Activated CD8-positive, alpha-beta memory T cell treated with anti-CD3 and anti-CD28 coated beads for 36 hours (primary cell): ENCODE results near the gene APCS. TPM values are rescaled to one million over a fixed set of nuclear protein-coding genes. Genes with fewer than 3 reads are reported as not detected.

ENCODE experiments used
- CTCF ChIA-PET: fragments of 350-600 bp; sonication (Branson Sonifier 250); formaldehyde crosslinking; loops from one replicate; lab custom pipeline; 2021; ENCODE audit warnings: antibody characterized with exemption; lab: Charles Lee
- POLR2A ChIA-PET: fragments of 350-600 bp; sonication (Branson Sonifier 250); formaldehyde crosslinking; loops from one replicate; lab custom pipeline; 2021; ENCODE audit warnings: antibody characterized with exemption; lab: Charles Lee
- total RNA-seq, 2 experiments: library from RNA; stranded (reverse); gene quantifications; one replicate each; pipeline ENCODE4 v1.2.3, GENCODE V29; 2021

APCS gene, protein sequence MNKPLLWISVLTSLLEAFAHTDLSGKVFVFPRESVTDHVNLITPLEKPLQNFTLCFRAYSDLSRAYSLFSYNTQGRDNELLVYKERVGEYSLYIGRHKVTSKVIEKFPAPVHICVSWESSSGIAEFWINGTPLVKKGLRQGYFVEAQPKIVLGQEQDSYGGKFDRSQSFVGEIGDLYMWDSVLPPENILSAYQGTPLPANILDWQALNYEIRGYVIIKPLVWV
- total RNA-seq: not detected

DNA sequence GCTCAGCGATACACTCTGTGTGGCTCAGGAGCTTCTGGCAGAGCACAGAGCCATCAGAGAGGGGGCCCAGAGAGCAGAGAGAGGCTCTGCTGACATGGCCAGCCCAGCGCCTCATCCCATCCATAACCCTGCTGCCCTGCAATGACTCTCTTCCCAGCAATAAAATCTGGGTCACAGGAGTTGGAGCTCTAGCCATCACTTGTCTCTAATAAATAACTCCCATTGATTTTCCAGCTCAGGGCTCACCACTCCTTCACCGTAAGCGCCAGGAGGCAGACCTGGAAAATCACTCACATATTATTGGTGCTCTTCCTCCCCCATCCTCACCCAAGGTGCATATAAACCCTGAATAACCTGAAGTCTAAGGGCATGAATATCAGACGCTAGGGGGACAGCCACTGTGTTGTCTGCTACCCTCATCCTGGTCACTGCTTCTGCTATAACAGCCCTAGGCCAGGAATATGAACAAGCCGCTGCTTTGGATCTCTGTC, at the start of gene APCS:
APCS (plus strand) TSS at position 366 of the 491 bp plus-strand sequence; CDS start at position 462, 96 bp downstream.
- ChIA-PET POLR2A (no interaction called here), CTCF (no interaction called here)

DNA sequence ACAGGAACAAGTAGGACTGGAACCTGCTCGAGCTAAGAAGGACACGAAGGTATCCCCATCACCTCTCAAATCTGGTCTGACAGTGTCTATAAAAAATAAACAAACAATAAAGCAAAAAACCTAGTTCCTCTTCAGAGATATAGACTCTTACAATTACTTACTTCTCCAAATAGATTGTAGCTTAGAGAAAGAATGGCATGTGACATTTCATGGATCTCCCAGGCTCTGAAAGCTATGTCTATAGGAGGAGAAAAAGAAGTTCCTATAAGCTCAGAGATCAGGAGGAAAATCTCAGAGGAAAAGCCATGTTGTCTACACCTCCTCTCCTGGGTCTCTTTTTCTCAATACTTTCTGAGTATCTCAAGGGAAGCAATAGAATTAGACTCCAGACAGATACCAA, 39.5 kb upstream of the APCS start:
- CTCF ChIA-PET: no interaction called here
- POLR2A ChIA-PET: no interaction called here

DNA sequence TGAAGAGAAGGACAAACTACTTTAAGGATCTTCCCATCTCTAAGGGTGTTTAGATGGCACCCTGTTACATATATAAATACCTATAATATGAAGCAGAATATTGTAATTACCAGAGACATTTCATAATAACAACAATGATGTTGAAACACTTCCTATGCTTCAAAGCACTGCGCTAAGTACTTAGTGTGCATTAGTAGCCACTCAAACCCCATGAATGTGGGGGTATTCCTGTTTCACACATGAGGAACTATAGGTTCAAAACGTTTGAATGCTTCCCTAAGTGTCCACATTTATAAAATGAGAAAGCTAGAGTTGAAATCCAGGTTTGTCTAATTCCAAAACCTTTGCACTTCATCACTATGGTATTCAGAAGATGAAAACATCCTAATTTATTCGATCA, 33.4 kb upstream of the APCS start:
- CTCF ChIA-PET: no interaction called here
- POLR2A ChIA-PET: no interaction called here

DNA sequence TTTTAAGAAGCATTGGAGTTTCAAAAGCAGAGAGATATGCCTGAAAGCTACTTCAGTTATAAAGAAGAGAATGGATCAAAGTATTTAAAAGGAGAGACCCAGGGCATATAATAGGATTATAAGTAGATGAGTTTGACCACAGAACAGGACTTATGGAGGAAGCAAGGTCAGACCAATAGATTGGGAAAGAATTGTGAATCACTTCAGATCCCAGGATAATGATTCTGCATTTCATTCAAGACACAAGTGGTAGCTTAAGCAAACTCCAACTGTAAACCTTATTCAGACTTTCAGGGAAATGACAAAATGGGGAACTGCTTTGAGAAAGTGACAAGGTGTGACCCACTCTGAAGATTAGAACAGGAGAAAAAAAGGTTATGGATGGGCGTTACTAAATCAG, 32.9 kb upstream of the APCS start:
- POLR2A ChIA-PET: no interaction called here
- CTCF ChIA-PET: no interaction called here

DNA sequence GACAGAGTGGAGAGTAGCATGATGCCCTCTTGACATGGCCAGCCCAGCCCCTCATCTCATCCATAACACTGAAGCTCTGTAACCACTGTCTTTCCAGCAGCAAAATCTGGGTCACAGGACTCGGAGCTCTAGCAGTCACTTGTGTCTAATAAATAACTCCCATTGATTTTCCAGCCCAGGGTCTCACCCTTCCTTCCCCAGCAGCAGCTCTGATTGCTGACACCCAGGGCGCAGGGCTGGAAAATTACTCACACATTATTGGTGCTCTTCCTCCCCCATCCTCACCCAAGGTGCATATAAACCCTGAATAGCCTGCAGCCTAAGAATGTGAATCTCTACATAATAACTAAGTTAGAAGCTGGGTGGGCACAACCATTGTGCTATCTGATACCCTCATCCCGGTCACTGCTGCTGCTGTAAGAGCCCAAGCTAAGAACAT, 30.7 kb upstream of the APCS start:
- ChIA-PET POLR2A (no interaction called here), CTCF (no interaction called here)

DNA sequence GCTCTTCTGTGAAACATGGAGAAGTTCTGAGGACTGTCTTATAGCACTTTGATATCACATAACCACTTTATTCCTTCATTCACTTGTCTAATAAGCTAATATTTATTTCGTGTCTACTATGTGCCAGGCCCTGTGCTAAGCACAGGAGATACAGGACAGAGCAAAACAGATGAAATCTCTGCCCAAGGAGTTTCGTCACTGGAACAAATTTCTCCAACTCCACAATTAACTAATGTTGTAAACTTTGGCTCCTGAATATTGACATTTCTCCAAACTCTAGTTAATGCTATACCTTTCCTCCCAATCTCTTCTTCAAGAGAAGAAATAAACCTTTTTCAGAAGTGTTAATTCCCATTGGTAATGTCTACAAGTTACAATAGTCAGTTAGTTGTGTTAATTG, 27.0 kb upstream of the APCS start:
- POLR2A ChIA-PET: no interaction called here

DNA sequence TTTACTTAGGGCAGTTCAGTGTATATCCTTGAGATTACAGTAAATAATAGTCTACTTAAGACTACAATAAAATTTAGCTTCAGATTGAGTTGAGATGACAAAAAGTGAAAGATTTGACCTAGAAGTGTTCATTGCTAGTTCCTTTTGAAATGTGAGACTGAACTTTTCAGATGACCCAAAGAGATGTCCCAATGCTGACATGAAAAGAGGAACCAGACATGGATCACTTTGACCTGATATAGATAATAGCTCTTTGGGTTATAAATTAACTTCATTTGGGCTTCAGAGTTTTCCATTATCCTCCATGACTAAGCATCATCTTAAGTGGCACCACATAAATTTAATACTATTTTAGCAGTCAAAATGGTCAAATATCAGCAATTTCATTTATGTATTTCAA, 26.1 kb upstream of the APCS start:
- ChIA-PET CTCF (no interaction called here), POLR2A (no interaction called here)

More for the DNA sequence above, 27.0 kb upstream of the APCS start:
- CTCF ChIA-PET: no interaction called here

DNA sequence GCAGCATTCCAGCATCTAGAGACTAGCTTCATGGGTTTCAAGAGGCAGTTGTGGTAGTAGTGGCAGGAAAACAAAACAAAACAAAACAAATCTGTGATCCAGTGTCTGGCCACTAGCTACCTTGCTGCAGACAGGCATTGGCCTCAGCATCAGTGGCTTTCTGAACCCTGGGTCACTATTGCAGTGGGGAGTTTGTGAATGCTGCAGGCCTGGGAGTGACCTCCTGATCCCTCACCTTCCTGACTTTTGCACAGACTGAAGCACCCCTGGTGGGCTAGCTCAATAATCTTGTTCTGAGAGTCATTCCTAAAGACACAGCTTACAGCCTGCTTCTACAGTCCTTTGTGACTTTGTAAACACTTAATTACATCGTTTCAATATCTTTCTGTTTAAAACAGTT, 24.9 kb upstream of the APCS start:
- POLR2A ChIA-PET: no interaction called here
- CTCF ChIA-PET: no interaction called here

DNA sequence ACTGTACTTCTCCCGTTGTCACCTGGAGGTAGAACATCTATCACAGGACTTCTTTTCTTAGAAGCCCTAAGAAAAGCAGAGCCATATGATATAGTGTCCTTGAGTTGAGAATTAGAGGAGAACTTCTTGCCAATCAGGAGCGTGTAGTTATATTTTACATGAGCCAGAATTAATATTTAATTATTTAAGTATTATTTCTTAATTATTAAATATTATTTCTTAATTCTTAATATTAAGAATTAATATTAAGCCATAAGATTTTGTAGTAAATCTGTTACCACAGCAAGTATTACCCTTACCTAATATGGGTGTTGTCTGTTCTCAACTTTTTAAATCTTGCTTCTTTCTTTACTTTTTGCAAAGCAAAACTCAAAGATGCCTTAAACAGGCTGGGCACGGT, 10.2 kb upstream of the APCS start:
- CTCF ChIA-PET: no interaction called here
- POLR2A ChIA-PET: no interaction called here

DNA sequence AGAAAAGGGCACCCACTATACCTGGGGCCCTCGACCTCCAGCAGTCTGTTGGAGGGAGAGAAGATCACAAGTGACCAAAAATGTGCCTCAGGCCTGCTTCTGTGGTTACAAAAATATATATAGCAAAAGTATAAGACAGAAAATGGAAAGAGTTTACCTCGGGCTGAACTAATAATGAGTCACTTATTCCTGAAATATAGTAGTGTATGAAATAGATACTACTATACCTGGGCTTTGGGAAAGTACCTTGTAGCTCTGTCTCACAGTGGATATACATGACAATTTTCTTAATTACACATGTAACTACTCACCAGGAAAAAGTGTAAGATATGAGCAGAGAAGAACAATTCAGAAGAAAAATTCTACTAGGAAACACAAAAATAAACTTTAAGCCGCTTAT, 7.3 kb upstream of the APCS start:
- ChIA-PET POLR2A (no interaction called here), CTCF (no interaction called here)

DNA sequence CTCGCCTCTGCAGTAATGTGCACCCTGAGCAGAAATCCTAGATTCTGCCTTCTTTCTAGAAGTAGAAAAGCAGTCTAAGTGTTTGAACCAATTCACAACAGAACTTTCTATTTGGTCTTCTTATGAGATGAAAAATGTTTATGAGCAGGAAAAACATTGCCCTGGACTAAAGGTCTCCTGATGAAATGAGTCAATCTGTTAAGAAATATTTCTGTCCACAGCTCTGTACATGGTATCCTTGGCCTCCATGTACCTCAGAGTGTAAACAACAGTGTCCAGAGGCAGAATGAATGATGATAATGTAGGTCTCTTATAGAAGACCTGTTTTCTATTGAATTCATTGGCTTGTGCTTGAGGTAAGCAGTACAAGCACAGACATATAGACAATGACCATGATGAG, 6.2 kb upstream of the APCS start:
- ChIA-PET CTCF (no interaction called here), POLR2A (no interaction called here)

DNA sequence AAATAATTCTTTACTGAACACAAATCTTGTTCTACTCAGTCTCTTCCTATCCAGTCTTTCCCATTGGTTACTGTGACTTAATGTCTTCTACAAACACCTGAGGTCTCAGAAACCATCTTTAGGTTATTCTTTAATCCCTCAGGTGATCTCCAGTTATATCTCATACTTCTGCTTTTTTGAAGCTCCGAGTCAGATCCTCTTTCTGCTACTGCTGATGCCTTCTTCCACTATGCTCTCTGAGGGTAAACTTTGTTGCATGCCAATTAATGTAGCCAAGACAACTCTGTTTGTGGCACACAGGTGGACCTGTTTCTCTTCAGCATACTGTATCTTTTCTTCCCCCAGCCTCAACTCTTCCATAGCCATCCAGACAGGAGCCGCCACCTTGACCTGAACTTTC, 3.1 kb upstream of the APCS start:
- ChIA-PET CTCF (no interaction called here), POLR2A (no interaction called here)

DNA sequence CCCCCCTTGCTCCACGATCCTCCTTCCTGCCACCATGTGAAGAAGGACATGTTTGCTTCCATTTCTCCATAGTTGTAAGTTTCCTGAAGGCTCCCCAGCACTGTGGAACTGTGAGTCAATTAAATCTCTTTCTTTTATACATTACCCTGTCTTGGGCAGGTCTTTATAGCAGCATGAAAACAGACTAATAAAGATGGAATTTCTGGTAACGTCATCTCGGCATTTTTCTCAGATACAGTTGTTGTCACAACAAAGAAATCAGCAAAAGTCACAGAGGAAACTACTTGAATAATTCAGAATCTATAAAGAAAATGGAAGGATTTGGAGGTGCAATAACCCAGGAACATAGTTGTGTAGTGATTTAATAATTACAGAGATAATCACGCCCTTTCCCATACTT, 4.4 kb downstream of the APCS start:
- ChIA-PET POLR2A (no interaction called here), CTCF (no interaction called here)

DNA sequence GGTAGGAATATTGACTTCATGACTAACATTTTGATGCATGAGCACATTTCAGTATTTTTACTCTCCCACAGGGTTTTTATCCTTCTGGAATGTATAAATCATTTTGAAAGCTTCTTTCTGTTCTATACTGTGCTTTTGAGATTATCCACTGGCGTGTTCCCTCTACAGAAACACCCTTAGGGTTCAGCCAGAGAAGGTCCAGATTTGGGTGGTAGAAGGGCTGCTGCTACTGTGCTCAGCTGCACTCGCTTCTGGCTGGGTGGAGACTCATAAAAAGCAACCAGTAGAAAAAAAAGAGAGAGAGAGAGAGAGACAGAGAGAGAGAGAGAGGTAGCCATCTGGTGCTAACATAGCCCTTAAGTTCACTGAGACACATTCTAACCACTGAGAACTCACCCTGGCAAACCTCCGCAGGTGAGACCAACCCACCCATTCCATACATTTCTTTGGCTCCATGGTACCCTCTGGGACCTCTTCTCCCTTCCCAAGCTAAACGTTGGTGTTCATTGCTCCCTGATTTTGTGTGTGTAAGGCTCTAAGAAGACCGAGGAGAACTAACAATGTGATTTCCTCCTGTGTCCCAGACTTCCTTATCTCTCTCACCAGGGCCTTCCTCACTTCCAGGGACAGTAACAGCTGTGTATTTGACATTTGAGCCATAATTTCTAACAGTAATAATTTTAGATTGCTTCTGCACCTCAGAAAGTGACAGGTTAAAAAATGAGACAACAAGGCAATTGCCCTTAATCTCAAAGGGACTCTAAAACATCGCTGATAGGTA, 7.2 kb downstream of the APCS start:
- ChIA-PET CTCF (no interaction called here), POLR2A (no interaction called here)

DNA sequence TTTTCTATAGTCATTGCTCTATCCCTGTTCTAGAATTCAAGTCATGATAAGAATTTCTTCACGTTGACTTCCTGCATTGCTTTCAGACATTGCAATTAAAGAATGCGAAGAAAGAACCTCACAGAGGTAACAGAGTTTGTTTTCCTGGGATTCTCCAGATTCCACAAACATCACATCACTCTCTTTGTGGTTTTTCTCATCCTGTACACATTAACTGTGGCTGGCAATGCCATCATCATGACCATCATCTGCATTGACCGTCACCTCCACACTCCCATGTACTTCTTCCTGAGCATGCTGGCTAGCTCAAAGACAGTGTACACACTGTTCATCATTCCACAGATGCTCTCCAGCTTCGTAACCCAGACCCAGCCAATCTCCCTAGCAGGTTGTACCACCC, 10.6 kb downstream of the APCS start:
- ChIA-PET CTCF (no interaction called here), POLR2A (no interaction called here)

DNA sequence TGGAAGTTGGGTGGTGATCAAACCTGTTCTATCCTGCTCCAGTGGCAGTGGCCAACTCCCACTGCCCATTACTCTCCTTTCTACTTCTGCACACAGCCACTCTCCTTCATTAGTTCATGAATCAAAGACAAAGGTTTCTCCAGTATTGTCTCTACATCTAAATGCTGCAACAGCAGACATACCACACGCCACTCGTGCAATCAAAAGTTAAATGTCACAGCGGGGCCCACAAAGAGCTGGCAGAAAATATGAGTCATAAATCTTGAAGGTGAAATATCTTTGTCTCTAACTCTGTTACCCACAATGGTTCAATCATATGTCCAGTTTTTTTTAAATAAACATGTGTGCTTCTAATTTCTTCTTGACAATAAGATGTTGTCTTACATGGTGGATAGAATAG, 13.3 kb downstream of the APCS start:
- ChIA-PET POLR2A (no interaction called here), CTCF (no interaction called here)

DNA sequence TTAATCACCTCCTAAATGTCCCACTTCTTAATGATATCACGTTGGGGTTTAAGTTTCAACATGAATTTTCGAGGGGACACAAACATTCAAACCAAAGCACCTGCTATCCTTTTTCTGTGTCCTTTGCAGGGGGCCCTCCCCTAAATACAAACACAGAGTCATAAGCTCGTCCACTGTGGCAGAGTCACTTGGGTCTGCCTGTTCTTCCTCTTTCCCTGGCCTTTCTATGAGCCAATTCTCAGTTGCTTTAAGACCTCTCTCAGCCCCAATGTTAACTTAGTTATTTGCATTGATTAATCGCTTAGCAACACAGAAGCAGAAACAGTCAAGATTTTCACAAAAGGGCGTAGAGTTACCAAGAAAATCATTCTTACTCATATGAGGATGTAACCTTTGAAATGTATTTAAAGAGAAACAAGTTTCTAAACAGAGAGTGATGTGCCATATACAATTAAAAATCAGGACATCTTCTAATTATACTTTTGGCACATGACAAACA, 14.9 kb downstream of the APCS start:
- POLR2A ChIA-PET: no interaction called here

DNA sequence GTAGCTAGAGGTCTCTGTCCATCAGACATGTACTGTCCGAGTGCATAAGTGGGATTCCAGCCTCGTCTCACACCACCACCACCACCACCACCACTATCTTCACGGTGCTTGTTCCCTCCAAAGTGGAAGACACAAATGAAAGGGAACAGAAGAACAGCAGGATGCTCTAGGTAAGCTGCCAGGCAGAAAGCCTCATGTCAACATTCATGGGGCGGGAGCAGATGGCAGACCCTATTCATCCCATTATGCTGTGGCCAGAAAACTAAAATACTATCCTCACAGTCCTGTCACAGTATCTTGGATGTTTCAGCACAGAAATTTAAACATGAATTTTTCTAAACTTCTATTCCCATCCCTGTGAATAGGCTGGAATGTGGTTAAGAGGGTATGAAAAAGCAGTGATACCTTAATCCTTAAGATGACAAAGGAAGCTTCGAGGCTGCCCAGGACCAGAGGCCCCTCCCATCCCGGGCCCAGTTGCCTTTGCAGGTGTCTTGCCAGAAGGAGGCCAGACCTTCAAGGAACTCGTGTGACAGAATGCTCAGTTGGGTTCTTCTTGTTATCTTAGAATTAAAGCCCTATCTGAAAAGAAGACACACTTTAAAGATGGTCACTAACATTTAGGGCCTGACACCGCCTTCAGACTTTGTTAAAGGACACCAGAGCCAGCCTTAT, 24.7 kb downstream of the APCS start:
- POLR2A ChIA-PET: no interaction called here

More for the DNA sequence above, 14.9 kb downstream of the APCS start:
- CTCF ChIA-PET: no interaction called here

DNA sequence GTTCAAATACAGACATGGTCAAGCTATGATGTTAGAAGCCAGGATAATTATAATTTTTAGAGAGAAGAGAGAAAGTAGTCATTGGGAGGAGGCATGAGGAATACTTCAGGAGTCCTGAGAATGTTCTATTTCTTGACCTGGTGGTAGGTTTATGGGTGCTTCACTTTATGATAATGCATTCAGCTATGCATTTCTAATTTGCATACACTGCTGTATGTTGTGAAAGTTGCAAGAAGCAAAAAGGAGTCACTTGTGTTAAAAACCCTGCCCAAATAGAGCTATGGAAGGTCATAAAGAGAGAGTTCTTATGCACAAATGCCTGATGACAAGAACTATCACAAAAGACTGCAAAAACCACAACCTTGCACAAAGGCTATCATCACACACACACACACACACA, 45.3 kb downstream of the APCS start:
- ChIA-PET POLR2A (no interaction called here), CTCF (no interaction called here)

More for the DNA sequence above, 24.7 kb downstream of the APCS start:
- CTCF ChIA-PET: no interaction called here
